ENCODE results near the gene SNAP23. TPM values are rescaled to one million over a fixed set of nuclear protein-coding genes. Genes with fewer than 3 reads are reported as not detected.
A peak's percentile ranks its signal among the peaks of the same experiment; 100 is the strongest.

SNAP23 gene
- total RNA-seq, 1 donor = 83.3 TPM

- no peak for DNase-seq (ENCODE audit: low read depth)
- TF ChIP-seq CTCF (IDR thresholded peaks at IDR 0.05; ENCODE audit: insufficient read depth, low read depth, low read length) = no peak
- H3K4me3 ChIP-seq (ENCODE audit: low read depth, low read length) = no peak overlapping the region
Measured at GRCh38 chr15:42578984-42579537, 83.6 kb downstream of the SNAP23 start.

GRCh38 chr15:42581272-42581730, 85.9 kb downstream of the SNAP23 start:
- DNase-seq (ENCODE audit: low read depth) = peak; percentile 75
- peak overlapping the region; percentile 56 for H3K4me3 ChIP-seq (ENCODE audit: low read depth, low read length)
- TF ChIP-seq CTCF (IDR thresholded peaks at IDR 0.05; ENCODE audit: insufficient read depth, low read depth, low read length) = no peak

Other genes with a start within 250 kb of the SNAP23 start
- gene GANC, start 222.4 kb upstream of the SNAP23 start, total RNA-seq = 22.5 and 25.5 TPM in 2 replicates
- 70.9 and 79.9 TPM in 2 replicates for gene TMEM87A, start 222.2 kb upstream of the SNAP23 start, total RNA-seq
- gene CAPN3, start 136.1 kb upstream of the SNAP23 start, total RNA-seq = 0.64 and 2.6 TPM in 2 replicates
- gene ZNF106, start 4.5 kb upstream of the SNAP23 start, total RNA-seq = 74.1 and 90.2 TPM in 2 replicates
- 13.5 and 19.9 TPM in 2 replicates for gene LRRC57, start 53.2 kb downstream of the SNAP23 start, total RNA-seq
- gene HAUS2, start 53.2 kb downstream of the SNAP23 start, total RNA-seq = 25.9 and 26.7 TPM in 2 replicates
- gene STARD9, start 80.0 kb downstream of the SNAP23 start, total RNA-seq = 9.1 and 11.0 TPM in 2 replicates
- gene CDAN1, start 241.5 kb downstream of the SNAP23 start, total RNA-seq = 6.8 and 15.1 TPM in 2 replicates